GM12873 (cell line): ENCODE results near the gene AJAP1.

Experiments used
- CTCF ChIP-seq: IDR thresholded peaks from 2 replicates; pipeline ENCODE4 v1.5.1; 2012; ENCODE audit warnings: low read depth, mild to moderate bottlenecking, moderate library complexity, low read length, control low read depth; ENCODE audit not compliant: insufficient read depth; ENCODE audit errors: missing control alignments

AJAP1 gene

DNA sequence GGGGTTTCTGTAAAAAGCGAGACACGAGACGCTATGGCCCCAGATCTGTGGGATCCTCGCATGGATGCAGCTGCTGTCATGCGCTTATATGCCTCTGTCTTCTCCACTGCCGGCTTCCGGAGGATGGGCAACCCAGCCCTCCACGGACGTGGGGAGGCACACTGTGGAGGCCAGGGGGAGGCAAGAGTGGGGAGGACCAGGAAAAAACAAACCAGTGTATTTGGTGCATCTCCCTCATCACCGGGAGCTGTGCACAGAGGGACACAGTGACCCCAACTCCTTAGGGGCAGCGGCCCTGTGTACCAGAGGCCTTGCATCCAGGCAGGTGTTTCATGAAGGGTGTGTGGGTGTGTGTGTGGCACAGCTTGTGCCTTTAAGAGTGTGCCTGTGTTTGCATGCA is 95.0 kb downstream of the AJAP1 start:
- TF ChIP-seq CTCF, result no peak

- no peak for TF ChIP-seq CTCF
These were observed 95.8 kb downstream of the AJAP1 start for GRCh38 chr1:4750177-4750576.

DNA sequence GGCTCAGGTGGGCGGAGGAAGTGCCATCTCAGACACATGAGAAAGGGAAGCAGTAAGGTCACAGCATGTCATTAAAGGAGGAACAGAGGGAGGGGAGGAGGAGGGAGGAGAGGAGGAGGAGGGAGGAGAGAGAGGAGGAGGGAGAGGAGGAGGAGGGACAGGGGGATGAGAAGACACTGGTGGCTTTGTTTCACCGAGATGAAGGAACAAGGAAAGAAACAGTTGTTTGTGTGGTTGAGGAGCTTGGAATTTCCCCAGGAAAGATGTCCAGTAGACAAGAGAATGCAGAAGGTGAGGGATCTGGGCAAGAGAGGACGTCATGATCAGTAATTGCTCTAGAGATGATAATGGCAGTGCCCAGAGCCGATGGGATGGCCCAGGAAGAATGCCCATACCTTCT is 97.7 kb downstream of the AJAP1 start:
- TF ChIP-seq CTCF, result no peak

GRCh38 chr1:4754816-4755215 is 100.4 kb downstream of the AJAP1 start:
- no peak for TF ChIP-seq CTCF

GRCh38 chr1:4755301-4755845 is 101.0 kb downstream of the AJAP1 start:
- TF ChIP-seq CTCF, result no peak

GRCh38 chr1:4755864-4756504 is 101.6 kb downstream of the AJAP1 start:
- no peak for TF ChIP-seq CTCF

DNA sequence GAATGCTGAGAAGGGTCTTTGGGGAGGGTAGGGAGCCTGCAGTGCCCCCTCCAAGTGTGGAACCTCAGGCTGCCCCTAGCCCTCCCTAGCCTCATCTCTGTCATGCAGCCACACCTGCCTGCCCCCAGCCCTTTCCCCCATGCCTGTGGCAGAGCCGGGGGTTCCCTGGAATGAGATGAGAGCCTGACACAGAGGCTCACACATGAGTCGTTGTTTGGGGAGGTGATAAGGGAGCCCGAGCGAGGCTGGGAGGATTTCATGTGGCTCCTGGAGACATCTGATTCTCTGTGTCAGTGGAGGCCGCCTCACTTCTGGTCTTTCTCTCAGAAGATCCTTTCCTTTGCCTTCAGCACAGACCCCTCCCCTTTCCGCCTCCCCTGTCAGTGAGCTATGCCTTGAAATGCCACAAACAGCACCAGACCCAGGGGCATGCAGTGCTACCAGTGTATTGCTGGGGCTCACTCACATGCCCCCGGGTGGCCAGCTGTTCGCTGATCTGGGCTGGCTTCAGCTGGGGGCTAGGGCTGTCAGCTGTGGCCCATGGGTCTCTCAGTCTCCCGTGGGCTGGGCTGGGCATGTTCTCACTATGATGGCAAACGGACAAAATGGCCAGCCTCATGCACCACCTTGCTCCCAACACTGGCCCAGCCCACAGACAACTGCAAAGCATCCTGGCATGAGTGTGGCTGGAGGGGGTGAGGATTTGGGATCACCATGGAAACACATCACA is 102.6 kb downstream of the AJAP1 start:
- TF ChIP-seq CTCF, result no peak
